ENCODE data around the gene PLEKHA6.

PLEKHA6 gene

GRCh38 chr1:204339541-204339940, 20.2 kb downstream of the PLEKHA6 start:
- Histone ChIP-seq H3K27ac (replicated peaks) (no peak overlapping the region), H3K27me3 (ENCODE audit: insufficient read depth, poor library complexity, severe bottlenecking) (no peaks in the 10 kb centered on the region), H3K4me3 (replicated peaks; ENCODE audit: insufficient read depth, low read length) (no peak overlapping the region)
- no peak for DNase-seq (ENCODE audit: low read depth in 1 of 2, low spot score in 1 of 2)
- TF ChIP-seq POLR2AphosphoS5 (IDR thresholded peaks at IDR 0.05; ENCODE audit: low read depth), result no peak
- TF ChIP-seq REST (IDR thresholded peaks at IDR 0.05; ENCODE audit: insufficient replicate concordance, low read depth), result no peak
- TF ChIP-seq GABPA (IDR thresholded peaks at IDR 0.05; ENCODE audit: low read depth), result no peak
- no peak for TF ChIP-seq SPI1 (IDR thresholded peaks at IDR 0.05; ENCODE audit: borderline replicate concordance, low read depth)
- no peak for TF ChIP-seq CTCF (IDR thresholded peaks at IDR 0.05; ENCODE audit: insufficient read depth, low read length)

- no peak for DNase-seq (ENCODE audit: low read depth in 1 of 2, low spot score in 1 of 2)
- H3K27me3 ChIP-seq (ENCODE audit: insufficient read depth, poor library complexity, severe bottlenecking), result no peaks in the 10 kb centered on the region
- H3K4me3 ChIP-seq (replicated peaks; ENCODE audit: insufficient read depth, low read length), result no peak overlapping the region
- TF ChIP-seq SPI1 (IDR thresholded peaks at IDR 0.05; ENCODE audit: borderline replicate concordance, low read depth), result no peak
- no peak for TF ChIP-seq REST (IDR thresholded peaks at IDR 0.05; ENCODE audit: insufficient replicate concordance, low read depth)
- TF ChIP-seq GABPA (IDR thresholded peaks at IDR 0.05; ENCODE audit: low read depth), result no peak
- TF ChIP-seq CTCF (IDR thresholded peaks at IDR 0.05; ENCODE audit: insufficient read depth, low read length), result no peak
- no peak for TF ChIP-seq POLR2AphosphoS5 (IDR thresholded peaks at IDR 0.05; ENCODE audit: low read depth)
- H3K27ac ChIP-seq (replicated peaks), result no peak overlapping the region
Measured at GRCh38 chr1:204338997-204339396, 20.7 kb downstream of the PLEKHA6 start.

GRCh38 chr1:204338360-204338759, 21.4 kb downstream of the PLEKHA6 start:
- no peaks in the 10 kb centered on the region for H3K27me3 ChIP-seq (ENCODE audit: insufficient read depth, poor library complexity, severe bottlenecking)

More at GRCh38 chr1:204338360-204338759, 21.4 kb downstream of the PLEKHA6 start:
- no peak overlapping the region for H3K27ac ChIP-seq (replicated peaks)
- H3K4me3 ChIP-seq (replicated peaks; ENCODE audit: insufficient read depth, low read length), result no peak overlapping the region
- TF ChIP-seq CTCF (IDR thresholded peaks at IDR 0.05; ENCODE audit: insufficient read depth, low read length) (no peak), REST (IDR thresholded peaks at IDR 0.05; ENCODE audit: insufficient replicate concordance, low read depth) (no peak), SPI1 (IDR thresholded peaks at IDR 0.05; ENCODE audit: borderline replicate concordance, low read depth) (no peak), GABPA (IDR thresholded peaks at IDR 0.05; ENCODE audit: low read depth) (no peak), POLR2AphosphoS5 (IDR thresholded peaks at IDR 0.05; ENCODE audit: low read depth) (no peak)
- DNase-seq (ENCODE audit: low read depth in 1 of 2, low spot score in 1 of 2), result no peak
